Stimulated activated CD4-positive, alpha-beta T cell treated with anti-CD3 and anti-CD28 coated beads, Interleukin-4, amount 100 ng/mL, for 1 hour (primary cell): Measurements from ENCODE around the gene RTN4RL2.
"Not testable (repeated sequence)": the region's sequence is repeated elsewhere in the genome, so short reads cannot be mapped to it uniquely, and the experiment has no call there.

ENCODE experiments used
- DNase-seq: peaks from one replicate; pipeline ENCODE4 v3.0.0-alpha.2; 2020

RTN4RL2 gene

GRCh38 chr11:57434640-57435546 lies 25.4 kb upstream of the RTN4RL2 start:
- DNase-seq: no peak

GRCh38 chr11:57436031-57436430 lies 24.3 kb upstream of the RTN4RL2 start:
- DNase-seq: no peak

GRCh38 chr11:57438345-57439285 lies 21.7 kb upstream of the RTN4RL2 start:
- no peak for DNase-seq

- no peak for DNase-seq
These were observed 20.5 kb upstream of the RTN4RL2 start for GRCh38 chr11:57439786-57440185.

DNA sequence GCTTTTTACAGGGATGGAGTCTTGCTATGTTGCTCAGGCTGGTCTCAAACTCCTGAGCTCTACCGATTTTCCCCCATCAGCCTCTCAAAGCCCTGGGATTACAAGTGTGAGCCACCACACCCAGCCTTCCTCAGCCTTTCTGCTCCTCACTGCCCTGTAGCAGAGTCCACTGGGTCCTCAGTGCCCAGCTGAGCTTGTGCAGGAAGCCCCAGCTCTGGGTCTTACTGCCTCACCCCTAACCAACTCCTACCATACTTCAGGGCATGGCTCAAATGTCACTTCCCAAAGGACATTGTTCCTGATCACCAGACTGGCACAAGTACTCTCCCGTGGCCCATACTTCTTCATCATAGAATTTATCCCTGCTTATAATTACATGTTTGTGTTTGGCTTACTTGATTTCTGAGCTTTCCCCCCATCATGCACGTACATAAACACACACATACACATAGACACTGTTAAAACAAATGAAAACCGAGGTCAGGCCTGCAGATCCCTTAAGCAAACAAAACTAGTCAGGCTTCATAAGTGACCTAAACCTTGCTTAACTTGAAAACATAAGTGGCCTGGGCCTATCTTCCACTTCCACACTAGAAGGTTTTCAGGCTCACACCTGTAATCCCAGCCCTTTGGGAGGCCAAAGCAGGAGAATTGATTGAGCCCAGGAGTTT lies 19.4 kb upstream of the RTN4RL2 start:
- no peak for DNase-seq

DNA sequence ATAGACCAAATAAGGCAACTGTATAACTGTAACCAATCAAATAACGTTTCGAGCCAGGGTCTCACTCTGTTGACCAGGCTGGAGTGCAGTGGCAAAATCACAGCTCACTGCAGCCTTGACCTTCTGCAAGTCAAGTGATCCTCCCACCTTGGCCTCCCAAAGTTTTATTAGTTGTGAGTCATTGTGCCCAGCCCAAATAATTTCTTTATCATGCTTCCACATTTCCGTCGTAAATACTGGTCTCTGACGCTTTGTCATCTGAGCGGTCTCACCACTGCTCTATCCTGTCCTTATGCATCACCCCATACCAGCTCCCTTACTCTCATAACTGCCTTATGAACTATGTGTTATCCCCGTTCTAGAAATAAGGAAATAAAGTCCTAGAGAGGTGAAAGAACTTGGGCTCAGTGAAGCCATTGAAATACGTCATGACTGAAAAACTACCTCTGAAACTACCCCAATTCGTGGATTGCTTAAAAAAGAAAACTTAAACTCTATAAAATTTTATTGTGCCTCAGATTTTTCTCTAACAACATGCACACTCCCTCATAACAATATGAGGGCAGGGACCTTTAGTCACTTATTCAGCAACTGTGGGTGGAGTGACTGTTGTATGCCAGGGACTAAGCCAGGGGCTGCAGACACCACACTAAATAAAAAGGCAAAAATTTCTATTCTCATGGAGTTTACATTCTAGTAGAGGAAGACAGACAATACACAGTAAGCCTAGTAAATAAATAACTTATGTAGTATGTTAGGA lies 15.8 kb upstream of the RTN4RL2 start:
- no peak for DNase-seq

DNA sequence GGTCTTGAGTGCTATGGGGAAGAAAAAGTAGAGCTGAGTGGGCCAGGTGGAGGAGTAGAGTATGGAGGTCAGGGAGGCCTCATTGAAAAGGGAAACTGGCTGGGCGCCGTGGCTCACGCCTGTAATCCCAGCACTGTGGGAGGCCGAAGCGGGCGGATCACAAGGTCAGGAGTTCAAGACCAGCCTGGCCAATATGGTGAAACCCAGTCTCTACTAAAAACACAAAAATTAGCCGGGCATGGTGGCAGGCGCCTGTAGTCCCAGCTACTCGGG lies 15.3 kb upstream of the RTN4RL2 start:
- not testable (repeated sequence) for DNase-seq

DNA sequence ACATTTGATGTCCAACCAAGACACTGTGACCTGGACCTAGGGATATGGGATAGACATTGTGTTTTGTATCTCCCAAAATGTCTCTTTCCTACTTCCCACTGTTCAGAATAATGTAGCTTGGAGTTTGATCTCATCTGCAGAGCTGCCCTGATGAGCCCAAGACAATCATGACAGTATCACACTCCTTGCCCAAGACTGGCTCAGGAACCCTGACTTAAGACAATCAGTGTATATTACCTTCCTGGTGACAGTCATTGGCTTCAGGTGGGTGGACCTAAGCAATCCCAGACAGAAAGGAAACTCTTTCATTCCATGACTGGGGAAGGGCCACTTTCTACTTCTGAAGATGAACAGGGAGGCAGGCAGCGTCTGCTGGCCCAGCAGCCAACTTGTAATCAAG lies 14.3 kb upstream of the RTN4RL2 start:
- no peak for DNase-seq

- no peak for DNase-seq
These were observed 6.7 kb upstream of the RTN4RL2 start for GRCh38 chr11:57453543-57454177.

- DNase-seq: peak; percentile 75
These were observed 3.2 kb upstream of the RTN4RL2 start for GRCh38 chr11:57456960-57457642.

DNA sequence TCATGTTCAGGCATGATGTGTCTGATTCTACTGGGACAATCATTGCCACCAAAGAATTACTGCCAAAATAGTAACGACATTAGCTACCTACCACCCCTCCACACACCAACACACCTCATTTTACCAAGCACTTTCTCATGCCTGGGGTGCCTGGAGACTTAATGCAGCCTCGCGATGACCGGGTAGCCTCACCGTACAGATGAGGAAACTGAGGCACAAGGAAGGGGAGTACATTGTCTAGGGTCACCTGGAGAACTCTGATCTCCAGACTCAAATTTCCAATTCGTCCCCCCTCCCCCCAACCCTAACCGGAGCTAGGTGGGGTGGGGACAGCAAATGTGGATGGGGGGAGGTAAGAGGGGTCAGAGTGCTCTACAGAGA lies 2.7 kb upstream of the RTN4RL2 start:
- DNase-seq: no peak

GRCh38 chr11:57458060-57458409 lies 2.3 kb upstream of the RTN4RL2 start:
- DNase-seq: no peak

DNA sequence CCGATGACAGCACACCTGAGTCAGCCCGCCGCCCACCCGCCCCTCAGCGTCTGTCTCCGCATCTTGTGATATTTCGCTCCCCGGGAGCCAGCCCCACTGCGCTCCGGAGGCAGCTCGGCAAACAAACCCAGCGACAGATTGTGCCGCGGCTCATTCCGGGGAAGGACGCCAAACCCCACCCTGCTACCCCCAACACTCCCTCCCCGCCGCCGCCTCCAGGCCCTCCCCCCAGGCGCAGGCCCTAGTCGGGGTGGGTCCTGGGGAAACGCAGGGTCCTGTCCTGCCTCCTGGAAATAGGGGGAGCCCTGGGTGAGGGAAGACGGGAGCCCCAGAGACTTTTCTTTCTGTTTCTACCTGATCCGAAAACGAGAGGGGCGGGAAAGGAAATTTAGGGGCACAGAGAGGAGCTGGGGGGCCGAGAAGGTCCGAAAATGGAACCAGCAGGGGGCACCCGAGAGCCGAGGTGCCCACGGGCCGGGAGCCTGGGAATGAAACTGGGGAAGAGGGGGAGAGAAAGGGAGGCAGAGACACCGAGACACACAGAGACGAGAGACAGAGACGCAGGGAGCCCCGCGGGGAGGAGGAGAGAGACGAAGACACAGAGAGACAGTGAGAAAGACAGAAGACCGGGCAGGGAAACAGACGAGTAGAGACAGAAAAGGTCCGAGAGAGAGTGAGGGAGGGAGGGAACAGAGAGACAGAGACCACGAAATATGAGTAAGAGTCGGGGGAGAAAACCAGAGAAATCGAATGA lies 1.7 kb upstream of the RTN4RL2 start:
- peak; percentile 76 for DNase-seq

DNA sequence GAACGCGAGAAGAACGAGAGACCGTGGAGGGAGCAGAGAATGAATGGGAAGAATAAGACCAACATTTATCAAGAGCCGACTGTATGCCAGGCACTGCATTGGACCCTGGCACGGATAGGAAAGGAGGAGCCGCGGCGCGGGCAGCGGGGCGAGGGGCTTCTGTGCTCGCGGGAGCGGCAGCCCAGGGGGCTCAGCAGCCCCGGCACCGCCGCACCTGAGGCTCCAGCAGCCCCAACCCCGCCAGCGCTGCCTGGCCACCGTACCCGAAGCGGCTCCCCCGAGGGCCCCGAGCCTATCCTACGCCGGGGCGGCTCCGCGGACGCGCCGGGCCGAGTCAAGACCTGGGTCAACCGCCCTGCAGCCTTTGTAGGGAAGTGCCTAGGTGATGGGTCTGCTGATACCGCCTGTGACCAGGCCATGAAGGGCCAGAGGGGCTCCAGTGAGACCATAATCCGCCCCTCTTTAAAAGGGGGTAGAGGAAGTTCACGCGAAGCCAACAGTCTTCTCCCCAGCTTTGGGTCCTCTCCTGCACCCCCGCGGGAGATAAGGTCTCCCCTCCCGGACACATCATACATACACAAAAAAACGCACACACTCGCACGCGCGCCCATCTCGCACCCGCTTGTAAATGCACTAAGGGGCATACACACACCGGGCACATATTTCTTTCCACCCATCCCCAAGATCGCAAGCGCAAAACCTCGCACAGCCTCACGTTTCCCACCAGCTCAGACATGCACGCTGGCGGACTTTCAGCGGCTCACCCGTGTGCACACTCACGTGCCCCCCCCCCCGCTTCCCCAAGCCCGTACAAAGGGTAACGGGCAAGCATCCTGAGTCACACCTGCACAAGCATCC lies 935 bp upstream of the RTN4RL2 start:
- DNase-seq: peak; percentile 38

- DNase-seq: no peak
These were observed 726 bp downstream of the RTN4RL2 start for GRCh38 chr11:57460758-57461749.

GRCh38 chr11:57461841-57462489 lies 1.6 kb downstream of the RTN4RL2 start:
- no peak for DNase-seq

DNA sequence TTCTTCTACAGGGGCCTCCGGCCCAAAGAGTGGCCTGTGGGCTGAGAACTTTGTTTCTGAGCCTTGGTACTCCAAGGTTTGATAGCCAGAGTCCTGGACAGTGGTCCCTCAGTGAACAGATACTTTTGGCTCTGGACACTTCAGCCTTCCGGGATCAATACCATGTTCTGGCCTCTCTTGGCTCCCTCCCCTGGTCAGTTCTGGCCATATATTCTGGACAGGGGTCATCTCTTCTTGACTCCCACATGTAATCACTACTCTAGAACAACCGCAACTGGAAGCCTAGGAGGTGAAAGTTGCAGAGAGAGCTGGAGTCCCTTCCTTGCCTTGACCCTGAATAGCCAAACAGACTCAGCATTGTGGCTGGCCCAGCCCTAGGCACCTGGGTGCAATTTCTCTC lies 2.3 kb downstream of the RTN4RL2 start:
- DNase-seq: no peak
